GM19463 (cell line): ENCODE measurements around the gene TSPAN10.
"Not testable (repeated sequence)": the region's sequence is repeated elsewhere in the genome, so short reads cannot be mapped to it uniquely, and the experiment has no call there.

Source experiments
- ATAC-seq: cut with Tn5 transposase; IDR thresholded peaks from one replicate; pipeline ENCODE4 v1.9.1; 2021; ENCODE audit warnings: mild to moderate bottlenecking, moderate library complexity; ENCODE audit not compliant: unreplicated experiment

The TSPAN10 gene

DNA sequence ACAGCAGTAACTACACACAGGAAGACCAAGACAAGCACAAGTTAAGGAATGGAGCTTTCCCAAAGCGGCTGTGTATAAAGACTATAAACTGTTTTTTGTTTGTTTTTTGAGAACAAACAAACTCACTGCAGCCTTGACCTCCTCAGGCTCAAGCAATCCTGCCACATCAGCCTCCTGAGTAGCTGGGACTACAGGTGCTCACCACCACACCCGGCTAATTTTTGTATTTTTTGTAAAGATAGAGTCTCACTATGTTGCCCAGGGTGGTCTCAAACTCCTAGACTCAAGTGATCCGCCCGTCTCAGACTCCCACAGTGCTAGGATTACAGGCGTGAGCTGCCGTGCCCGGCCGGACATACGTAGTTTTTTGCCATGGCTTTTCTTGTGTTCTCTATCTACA is 23.4 kb downstream of the TSPAN10 start:
- ATAC-seq = no peak

DNA sequence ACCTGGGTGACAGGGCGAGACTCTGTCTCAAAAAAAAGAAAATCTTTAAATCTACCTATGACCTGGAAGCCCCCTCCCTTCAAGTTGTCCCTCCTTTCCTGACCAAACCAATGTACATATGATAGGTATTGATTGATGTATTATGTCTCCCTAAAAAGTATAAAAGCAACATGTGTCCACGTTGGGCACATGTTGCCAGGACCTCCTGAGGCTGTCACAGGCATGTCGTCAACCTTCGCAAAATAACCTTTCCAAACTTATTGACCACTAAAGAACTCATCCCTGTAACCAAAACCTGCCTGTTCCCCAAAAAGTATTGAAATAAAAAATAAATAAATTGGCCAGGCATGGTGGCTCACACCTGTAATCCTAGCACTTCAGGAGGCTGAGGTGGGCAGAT is 25.0 kb downstream of the TSPAN10 start:
- no peak for ATAC-seq

DNA sequence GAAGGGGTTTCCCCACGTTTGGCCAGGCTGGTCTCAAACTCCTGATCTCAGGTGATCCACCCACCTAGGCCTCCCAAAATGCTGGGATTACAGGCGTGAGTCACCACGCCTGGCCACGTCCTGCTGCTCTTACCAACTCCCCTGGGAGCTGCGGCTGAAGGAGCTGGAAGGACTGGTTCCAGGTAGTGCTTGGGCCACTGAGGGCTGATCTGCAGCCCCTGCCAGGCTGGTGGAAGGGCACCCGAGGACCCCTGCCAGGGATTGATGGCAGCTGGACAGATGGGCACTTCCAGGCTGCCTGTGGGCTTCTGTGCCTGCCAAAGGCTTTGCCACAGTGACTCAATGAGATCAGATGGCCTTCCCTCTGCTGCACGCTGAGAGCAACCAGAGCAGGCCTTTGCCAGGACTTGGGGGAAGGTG is 27.1 kb downstream of the TSPAN10 start:
- no peak for ATAC-seq

DNA sequence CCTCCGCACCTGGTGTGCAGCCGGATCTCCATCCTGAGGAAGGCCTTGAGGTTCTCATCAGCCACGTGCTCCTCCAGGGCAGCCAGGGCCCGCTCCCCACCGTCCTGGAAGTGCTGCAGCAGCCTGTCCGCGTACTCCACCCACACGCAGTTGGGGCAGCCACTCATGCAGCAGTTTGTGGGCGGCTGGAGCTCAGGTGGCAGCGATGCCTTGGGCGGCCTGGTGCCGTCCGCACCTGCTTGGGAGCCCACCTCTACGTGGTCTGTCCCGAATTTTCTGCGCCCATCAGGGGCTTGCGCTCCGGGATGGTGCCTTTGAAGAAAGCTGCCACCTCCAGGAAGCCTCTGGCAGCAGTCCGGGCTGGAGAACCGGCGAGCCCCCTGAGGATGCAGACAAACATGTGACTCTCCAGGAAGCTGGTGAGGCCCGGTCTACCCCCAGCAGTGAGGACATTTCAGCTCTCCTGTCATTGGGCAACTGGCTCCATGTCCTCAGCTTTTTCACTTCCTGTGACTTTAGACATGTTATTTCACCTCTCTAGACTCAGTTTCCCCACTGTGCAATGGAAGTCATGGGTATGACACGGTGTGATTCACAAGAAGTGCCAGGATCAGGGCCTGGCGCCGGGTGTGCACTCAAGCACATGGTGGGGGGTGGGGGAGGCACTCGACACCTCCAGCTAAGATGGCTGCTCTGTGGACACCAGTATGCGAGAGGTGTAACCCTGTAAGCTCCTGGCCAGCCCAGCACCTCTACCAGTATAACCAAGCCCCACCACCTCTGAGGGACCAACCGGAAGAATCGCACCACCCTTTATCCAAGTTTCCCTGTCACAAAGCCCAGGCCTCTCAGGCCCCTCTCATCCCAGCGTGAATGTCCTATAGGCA is 28.5 kb downstream of the TSPAN10 start:
- ATAC-seq = no peak

DNA sequence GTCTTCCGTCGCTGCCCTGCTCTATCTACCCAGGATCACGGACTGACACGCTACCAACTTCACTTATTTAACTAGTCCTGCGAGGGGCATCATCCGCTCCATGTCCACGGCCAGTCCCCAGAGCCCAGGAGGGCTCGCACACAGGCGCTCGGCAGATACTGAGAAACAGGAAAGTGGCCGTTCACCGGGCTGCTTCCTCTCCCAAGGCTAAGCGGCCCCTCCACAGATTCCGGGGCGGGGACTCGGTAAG is 29.0 kb downstream of the TSPAN10 start:
- ATAC-seq = peak; percentile 6

DNA sequence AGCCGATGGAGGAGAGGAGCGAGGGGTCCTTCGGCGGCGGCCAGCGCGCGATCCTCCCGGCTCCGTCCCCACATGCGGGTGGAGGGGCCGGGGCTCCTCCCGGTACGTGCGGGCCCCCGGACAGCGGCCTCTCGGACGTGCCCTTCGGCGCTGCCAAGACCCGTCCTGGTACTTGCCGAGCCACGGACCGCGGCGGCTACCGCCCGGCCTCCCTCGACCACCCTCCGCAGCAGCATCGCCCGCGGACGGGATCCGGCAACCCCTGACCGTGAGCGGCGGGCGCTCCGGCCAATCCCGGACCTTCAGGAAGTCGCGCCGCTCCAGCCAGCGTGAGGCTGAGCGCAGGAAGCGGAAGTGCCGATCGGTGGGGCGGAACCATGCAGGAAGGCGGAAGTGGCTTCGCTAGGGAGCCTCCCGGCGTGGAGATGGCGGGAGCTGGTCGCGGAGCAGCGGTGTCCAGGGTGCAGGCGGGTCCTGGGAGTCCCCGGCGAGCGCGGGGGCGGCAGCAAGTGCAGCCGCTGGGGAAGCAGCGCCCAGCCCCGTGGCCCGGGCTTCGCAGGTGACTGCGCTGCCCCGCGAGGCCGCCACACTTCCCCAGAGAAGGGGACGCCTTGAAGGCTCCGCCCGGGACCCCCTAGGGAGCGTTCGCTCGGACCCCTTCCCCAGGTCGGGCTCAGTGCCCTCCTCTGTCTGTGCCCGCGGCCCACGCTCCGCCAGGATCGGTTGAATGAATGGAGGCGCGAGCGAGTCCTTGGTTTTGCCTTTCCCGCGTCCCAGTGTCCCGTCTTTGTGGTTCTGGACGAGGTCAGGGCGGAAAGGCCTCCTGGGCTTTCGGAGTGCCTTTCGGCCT is 29.6 kb downstream of the TSPAN10 start, which contains the start of the genes CCDC137 and OXLD1:
Gene CCDC137, plus strand, starts transcription at position 396 of the 850 bp plus-strand sequence. Its CDS starts 30 bp downstream, at position 426.
Gene OXLD1, minus strand, starts transcription at position 264 of the 850 bp plus-strand sequence. Its CDS starts 28 bp downstream, at position 236.
- peak; percentile 94 for ATAC-seq

DNA sequence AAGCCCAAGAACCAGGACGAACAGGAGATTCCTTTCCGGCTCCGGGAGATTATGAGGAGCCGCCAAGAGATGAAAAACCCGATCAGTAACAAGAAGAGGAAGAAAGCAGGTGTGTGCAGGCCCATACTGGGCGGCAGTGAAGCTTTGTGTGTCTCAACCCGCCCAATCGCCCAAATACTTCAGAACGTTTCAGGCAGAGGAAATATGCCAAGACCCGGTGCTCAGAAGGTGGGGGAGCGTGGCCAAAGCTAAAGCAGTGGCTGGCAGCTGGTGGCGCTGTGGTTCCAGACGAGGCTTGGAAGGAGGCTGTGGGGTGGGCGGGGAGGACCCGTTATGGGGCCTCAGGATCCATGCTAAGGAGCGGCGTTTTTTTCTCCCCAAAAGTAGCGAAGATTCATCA is 30.8 kb downstream of the TSPAN10 start:
- no peak for ATAC-seq

DNA sequence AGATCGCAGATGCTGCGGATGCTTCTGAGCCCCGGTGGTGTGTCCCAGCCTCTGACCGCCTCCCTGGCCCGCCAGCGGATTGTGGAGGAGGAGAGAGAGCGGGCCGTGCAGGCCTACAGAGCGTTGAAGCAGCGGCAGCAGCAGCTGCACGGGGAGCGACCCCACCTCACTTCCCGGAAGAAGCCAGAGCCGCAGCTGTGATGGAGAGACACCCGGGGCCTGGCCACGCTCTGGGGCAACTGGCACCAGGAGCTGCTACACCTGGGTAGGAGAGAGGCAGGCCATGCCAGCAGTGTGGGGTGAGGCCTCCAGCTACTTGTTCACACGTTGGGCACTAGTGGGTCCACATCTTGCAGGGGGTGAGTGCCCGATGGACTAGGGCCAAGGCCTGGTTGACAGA is 35.5 kb downstream of the TSPAN10 start:
- no peak for ATAC-seq

DNA sequence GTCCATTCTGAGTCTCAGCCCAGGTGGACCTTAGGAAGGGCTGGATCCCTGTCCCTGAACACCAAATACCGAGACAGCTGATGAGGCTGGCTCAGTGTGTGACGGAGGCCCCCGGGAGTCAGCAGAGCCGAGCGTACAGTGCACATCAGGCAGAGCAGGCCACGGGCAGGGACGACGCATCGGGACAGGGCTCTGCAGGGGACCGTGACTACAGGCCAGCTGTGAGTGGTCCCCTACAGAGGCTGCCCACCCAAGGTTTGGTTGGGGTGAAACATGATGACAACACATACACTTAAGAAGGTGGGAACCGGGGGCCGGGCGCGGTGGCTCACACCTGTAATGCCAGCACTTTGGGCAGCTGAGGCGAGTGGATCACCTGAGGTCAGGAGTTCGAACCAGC is 36.0 kb downstream of the TSPAN10 start:
- ATAC-seq = no peak

DNA sequence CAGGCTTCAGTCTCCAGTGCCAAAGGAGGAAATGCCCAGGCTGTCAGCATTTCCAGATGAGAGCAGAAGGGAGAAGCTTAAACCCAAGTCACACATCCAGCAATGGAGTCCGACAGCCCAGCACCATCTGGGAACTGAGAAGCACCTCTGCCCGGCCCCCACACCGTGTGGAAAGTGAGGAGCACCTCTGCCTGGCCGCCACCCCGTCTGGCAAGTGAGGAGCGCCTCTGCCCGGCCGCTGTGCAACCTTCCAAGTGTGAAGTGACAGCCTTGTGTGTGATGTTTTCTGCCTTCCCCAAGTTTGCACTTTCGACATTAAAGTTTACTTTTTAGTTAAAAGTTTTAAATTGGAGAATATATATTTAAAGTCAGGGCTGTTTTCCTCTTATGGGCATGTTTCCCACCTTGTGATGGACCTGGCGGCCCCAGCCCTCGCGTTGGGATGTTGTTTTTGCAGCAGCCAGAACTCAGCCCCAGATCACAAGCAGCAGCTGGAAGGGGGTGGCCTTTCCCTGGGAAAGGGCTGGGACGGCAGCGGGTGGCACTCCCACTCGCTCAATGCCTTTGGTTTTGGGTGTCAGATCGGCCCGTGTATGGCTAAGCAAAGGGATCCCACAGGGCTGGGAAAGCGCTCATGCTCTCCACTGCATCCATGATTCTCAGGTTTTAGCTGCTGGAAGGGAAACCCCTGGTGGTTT is 36.7 kb downstream of the TSPAN10 start:
- no peak for ATAC-seq

DNA sequence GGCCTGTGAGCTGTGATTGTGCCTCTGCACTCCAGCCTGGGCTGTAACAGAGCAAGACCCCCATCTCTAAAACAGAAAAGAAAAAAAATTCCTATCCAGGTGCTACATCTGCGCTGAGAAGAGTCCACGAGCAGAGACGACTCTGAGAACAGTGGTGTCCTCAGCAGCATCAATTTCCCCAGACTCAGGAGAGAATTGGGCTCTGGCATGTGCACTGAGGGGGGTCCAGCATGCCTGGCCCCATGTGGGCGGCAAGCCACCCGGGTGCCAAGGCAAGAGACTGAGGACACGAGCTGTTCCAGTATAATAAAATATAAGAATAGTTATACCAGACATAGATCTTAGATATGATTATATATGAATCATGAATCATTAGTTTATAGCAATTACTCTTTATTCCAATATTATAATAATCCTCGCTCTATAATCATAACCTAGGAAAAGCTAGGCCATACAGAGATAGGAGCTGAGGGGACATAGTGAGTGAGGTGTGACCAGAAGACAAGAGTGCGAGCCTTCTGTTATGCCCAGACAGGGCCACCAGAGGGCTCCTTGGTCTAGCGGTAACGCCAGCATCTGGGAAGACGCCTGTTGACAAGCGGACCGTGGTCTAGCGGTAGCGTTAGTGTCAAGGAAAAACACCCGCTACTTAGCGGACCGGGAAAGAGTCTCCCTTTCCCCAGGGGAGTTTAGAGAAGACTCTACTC is 38.7 kb downstream of the TSPAN10 start:
- not testable (repeated sequence) for ATAC-seq

DNA sequence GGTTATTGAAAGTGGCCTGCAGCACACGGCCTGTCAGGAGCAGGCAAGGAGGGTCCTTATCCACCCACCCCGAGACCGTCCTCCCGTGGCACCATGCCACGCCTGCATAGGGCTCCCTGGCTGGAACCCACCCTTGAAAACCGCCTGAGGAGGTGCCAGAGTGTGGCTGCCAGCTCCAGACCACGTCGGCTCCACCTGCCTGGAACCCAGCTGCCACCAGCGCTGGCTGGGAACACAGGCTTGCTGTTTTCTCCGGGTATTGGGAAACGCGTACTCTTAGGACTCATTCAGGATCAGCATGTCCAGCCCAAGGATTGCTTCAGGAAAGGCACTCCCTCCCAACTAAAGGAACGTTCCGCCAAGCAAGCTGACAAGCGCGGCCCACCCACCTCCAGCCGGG is 39.9 kb downstream of the TSPAN10 start:
- no peak for ATAC-seq

DNA sequence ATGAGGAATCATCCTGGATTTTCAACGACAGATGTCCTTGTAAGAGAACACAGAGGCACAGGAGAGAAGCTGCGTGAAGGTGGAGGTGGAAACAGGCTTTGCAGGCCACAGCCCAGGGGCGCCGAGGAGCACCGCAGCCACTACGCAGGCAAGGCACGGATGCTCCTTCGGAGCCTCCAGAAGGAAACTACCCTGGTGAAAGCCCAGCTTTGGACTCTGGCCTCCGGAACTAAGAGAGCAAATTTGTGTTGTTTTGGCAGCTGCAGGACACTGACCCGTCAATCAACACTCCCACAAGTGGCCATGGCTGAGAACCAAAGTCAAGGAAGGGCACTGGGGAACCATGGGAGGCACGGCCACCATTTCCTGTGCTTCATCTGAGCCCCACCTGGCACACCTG is 43.2 kb downstream of the TSPAN10 start:
- ATAC-seq = no peak

DNA sequence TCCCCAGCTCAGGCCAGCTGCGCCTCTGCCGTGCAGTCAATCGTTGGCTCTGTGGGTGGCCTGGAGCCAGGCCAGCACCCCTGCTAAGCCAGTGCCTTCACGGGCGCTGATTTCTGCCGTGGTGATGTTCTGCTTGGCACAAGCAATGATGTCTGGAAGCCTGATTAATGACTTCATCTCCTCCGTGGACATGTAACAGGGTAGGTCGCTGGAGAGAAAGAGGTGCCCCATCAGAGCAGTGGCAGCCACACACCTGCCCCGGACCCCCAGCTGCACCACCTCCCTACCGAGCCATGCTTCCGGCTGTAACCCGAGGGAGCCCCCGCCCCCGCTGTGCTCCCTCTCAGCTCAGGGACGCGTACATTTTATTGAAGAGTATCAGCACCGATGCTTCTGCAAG is 44.7 kb downstream of the TSPAN10 start:
- ATAC-seq = no peak

DNA sequence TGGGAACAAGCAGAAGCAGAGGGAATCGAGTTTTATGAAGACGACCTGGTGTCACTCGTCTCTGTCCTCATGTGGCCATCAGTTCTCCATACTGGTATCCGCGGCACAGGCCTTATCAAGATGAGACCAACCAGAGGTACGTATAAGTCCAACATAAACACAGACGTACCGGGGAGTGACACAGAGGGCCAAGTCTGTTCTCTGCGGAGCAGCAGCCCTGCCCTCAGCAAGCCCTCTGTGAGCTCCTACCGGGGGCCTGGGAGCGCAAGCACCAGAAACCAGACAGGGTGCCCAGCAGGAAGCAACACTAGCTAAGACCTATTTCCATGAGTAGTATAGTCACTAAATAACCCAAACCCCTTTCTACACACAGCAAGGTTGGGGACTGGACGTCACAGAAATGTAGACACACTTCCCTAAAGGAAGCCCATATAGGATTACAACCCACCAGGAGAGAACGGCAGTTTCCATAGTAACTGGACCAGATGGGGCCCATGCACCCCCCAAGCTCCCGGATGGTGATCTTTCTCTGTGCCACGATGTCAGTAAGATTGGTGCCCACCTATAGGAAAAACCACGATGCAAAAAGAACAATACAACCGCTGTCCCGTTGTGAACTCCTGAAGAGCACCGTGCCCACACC is 45.7 kb downstream of the TSPAN10 start:
- no peak for ATAC-seq

DNA sequence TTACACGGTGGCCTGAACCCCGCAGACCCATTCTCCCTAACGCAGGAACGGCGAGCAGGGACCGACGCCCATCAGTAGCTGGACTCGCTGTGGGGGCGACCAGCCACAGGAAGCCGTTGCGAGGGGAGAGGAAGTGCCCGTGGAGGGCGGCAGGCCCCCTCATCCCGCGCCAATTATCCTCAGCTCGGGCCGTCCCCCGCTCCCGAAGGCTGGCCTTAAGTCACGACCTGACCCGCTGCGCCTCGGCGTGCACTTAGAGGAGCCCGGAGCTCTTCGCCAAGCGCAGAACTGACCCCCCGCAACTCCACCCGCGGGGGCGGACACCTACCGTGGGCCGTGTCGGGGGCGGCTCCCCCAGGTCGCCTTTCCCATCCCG is 46.2 kb downstream of the TSPAN10 start:
- ATAC-seq = peak; percentile 9

DNA sequence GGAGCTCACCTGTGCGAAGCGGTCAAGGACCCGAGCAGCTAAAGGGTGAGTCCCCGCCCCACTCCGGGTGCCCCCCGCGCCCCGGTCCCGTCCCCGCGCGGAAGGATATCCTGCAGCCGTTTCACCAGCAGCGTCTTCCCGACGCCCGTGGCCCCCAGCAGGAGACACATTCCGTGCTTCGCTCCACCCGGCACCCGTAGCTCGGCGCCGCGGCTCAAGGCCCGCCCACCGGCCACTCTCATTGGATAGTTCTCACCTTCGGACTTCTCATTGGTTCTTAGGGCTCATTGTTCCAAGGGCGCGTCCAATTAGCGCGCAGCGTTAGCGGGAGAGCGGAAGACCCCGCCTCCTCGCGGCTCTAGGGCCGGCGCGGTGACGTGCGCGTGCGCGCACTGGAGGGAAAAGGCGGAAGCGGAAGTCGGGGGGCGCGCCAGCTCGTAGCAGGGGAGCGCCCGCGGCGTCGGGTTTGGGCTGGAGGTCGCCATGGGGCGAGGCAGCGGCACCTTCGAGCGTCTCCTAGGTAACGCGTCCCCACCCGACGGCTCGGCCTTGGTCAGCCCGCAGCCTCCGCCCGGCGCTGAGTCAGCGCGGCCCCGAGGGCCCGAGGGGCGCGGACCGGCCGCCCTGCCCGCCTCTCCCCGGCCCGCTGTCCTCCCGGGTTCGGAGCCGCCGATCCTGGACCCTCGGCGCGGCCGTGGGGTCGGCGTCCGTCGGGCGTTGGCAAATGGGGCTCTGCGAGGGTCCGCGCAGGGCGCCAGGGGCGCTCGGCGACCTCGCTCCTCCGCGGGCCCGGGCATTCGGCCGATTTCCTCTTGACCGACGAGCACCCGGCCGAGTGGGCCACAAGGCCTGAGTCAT is 46.8 kb downstream of the TSPAN10 start, which contains the start of the genes ARL16 and HGS:
Gene ARL16, minus strand, starts transcription at position 214 of the 858 bp plus-strand sequence. Its CDS starts 44 bp downstream, at position 170.
Gene HGS, plus strand, starts transcription at position 428 of the 858 bp plus-strand sequence. Its CDS starts 56 bp downstream, at position 484.
- peak; percentile 91 for ATAC-seq

DNA sequence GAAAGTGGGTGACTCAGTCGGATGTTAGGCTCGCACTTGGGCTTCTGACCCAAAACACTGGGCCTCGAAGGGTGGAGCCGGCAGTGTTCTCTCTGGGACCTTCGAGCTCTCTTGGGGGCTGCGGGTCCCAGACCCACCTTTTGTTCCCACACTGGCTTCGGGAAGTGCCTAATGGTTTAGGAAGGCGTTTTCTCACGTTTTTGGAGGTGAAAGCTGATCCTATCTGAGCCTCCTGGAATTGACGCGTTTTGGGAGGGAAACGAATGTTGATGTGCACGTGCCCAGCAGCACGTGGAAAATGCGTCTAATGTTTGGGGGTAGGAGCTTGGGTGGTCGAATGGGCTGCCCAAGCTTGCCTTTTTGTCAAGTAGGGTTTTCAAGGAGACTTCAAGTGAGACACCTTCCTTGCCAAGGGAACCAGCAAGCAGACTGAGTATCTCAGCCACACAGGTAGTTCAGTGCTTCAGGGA is 47.5 kb downstream of the TSPAN10 start:
- peak; percentile 8 for ATAC-seq

DNA sequence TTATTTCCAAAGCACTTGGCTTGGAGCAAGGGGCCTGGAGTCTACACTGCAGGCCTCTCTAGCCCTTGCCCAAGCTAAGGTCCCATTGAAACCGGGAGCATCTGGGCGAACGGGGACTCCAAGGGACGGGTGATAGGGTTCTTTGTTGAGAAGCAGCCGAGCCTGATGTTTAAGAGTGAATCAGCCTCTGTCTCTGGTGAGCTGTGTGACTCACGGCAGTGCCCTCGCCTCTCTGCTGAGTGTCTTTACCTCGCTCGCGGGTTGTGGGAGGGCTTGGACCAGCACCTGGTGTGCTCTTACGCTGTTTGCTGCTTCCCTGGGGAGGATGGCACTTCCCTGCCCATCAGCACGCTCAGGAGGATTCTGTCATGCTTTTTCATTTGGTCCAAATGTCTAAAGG is 48.1 kb downstream of the TSPAN10 start:
- ATAC-seq = no peak
